Stimulated activated CD4-positive, alpha-beta T cell treated with anti-CD3 and anti-CD28 coated beads, TNF-alpha, amount 100 ng/mL, for 4 hours (primary cell): ENCODE measurements around the gene CTXN1.
"Not testable (repeated sequence)": the region's sequence is repeated elsewhere in the genome, so short reads cannot be mapped to it uniquely, and the experiment has no call there.

Experiments used
- DNase-seq, 3 experiments: peaks; one replicate each; pipeline ENCODE4 v3.0.0-alpha.2; 2020; ENCODE audit warnings: low read depth in 3 of 3

CTXN1 gene

GRCh38 chr19:7944177-7944761, 18.3 kb upstream of the CTXN1 start:
- peak; percentile 75 to 80 (median 80) for DNase-seq

- peak; percentile 97 to 99 (median 97) for DNase-seq
These were observed 17.7 kb upstream of the CTXN1 start, which contains the start of gene TIMM44 for GRCh38 chr19:7943444-7944176. Gene TIMM44 (minus strand): TSS chr19:7943666. CDS start chr19:7943651, 15 bp downstream.

GRCh38 chr19:7942981-7943443, 17.1 kb upstream of the CTXN1 start:
- DNase-seq, result no peak

GRCh38 chr19:7941895-7942596, 16.1 kb upstream of the CTXN1 start:
- DNase-seq, result no peak

- DNase-seq, result no peak
These were observed 14.9 kb upstream of the CTXN1 start for GRCh38 chr19:7940841-7941240.

- DNase-seq, result no peak
These were observed 8.8 kb upstream of the CTXN1 start for GRCh38 chr19:7934766-7935165.

GRCh38 chr19:7933828-7934725, 8.1 kb upstream of the CTXN1 start:
- no peak for DNase-seq

- no peak for DNase-seq
These were observed 7.5 kb upstream of the CTXN1 start for GRCh38 chr19:7933411-7933810.

GRCh38 chr19:7932930-7933300, 7.0 kb upstream of the CTXN1 start:
- no peak for DNase-seq

GRCh38 chr19:7932276-7932929, 6.5 kb upstream of the CTXN1 start:
- DNase-seq, result no peak

- no peak for DNase-seq
These were observed 5.5 kb upstream of the CTXN1 start for GRCh38 chr19:7931221-7932061.

- DNase-seq, result no peak
These were observed 4.8 kb upstream of the CTXN1 start for GRCh38 chr19:7930765-7931164.

GRCh38 chr19:7930030-7930429, 4.1 kb upstream of the CTXN1 start:
- DNase-seq, result not testable (repeated sequence)

- DNase-seq, result peak in 1 of 3 experiments; percentile 36
These were observed 3.1 kb upstream of the CTXN1 start for GRCh38 chr19:7928741-7929701.

- no peak for DNase-seq
These were observed 2.4 kb upstream of the CTXN1 start for GRCh38 chr19:7928334-7928706.

- no peak for DNase-seq
These were observed 1.8 kb upstream of the CTXN1 start for GRCh38 chr19:7927605-7928333.

GRCh38 chr19:7926727-7927604, 1.0 kb upstream of the CTXN1 start:
- no peak for DNase-seq
